Skeletal muscle cell (primary cell): Measurements from ENCODE around the gene RANGAP1.

Experiments used
- DNase-seq: peaks from one replicate; pipeline ENCODE4 v3.0.0-alpha.2; 2010; ENCODE audit warnings: low read depth
- H3K4me3 ChIP-seq: 2 replicates; pipeline ENCODE4 v1.5.1; 2011; ENCODE audit warnings: low read depth, mild to moderate bottlenecking, control low read depth, low read length, moderate library complexity

The RANGAP1 gene

DNA sequence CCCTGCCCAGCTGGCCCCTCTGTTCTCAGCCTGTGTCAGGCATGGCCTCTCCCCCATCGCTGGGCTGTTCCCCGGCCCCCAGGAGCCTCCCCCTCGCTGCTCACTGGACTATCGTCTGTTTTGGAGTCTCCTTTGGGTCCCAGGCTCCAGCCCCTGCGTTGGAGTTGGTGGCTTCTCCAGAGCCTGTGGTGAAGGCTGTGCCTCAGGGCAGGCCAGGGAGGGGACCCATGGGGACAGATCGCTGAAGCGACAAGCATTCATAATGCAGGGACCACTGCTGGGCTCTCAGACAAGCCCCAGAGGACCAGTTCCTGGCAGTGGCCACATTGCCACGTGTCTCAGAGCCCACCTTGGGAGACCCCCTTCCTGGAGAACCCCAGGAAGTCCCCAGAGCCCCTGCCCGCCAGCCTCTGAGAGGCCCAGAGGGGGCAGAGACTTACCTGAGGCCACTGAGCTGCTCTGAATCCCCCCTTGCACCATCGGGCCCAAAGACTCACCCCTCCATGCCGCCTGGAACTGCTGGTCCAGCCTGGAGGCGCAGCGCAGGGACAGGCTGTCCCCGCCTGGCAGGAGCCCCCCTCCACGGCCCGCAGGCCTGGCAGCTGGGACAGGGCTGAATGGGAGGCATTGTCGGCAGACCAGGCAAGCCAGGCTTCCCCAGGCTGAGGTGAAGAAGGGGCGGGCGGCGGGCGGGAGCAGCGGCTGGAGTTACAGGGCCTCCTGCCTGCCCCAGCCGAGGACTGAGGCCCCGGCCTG is 45.4 kb downstream of the RANGAP1 start, which contains the start of gene CHADL:
Gene CHADL, minus strand, starts transcription at position 555 of the 756 bp plus-strand sequence. Its CDS starts 50 bp downstream, at position 505.
- no peak for DNase-seq
- no peak within 1 kb of the TSS for H3K4me3 ChIP-seq

- H3K4me3 ChIP-seq, result no peak overlapping the region
- no peak for DNase-seq
Observed at GRCh38 chr22:41239443-41240128, 46.4 kb downstream of the RANGAP1 start.

DNA sequence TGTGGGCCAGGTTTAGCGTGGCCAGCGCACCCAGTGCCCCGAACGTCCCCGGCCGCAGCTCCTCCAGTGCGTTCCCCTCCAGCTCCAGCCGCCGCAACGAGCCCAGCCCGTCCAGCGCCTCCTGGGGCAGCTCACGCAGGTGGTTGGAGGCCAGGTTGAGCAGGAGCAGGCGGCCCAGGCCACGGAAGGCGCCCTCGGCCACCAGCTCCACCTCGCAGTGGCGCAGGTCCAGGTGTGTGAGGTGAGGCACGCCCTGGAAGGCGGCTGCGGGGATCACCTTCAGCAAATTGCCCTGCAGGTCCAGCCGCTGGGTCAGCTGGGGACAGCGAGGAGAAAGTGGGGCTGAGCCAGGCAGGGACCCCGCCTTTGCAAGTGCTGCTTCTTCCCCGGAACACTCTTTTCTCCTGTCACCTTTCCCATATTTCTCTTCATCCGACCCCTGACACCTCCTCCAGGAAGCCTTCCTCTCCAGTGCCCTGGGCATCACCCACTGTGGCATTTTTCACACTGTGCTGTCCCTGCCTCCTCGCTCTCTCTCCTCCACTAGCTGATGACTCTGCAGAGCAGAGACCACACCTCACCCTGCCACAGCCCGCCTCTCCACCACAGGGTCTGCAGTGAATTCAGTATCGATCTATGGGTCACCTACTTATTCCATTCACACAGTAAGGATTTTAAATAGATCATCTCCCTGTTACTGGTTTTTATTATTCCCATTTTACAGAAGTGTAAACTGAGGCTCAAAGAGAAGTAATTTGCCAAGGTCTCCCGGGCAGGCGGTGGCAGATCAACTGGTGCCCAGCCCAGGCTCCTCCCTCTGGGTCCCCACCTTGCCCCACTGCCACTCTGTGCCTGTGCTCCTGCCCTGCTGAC is 47.2 kb downstream of the RANGAP1 start:
- DNase-seq, result no peak
- H3K4me3 ChIP-seq, result peak overlapping the region; percentile 41

- peak overlapping the region; percentile 41 for H3K4me3 ChIP-seq
- no peak for DNase-seq
Observed at GRCh38 chr22:41237707-41238569, 48.0 kb downstream of the RANGAP1 start.

DNA sequence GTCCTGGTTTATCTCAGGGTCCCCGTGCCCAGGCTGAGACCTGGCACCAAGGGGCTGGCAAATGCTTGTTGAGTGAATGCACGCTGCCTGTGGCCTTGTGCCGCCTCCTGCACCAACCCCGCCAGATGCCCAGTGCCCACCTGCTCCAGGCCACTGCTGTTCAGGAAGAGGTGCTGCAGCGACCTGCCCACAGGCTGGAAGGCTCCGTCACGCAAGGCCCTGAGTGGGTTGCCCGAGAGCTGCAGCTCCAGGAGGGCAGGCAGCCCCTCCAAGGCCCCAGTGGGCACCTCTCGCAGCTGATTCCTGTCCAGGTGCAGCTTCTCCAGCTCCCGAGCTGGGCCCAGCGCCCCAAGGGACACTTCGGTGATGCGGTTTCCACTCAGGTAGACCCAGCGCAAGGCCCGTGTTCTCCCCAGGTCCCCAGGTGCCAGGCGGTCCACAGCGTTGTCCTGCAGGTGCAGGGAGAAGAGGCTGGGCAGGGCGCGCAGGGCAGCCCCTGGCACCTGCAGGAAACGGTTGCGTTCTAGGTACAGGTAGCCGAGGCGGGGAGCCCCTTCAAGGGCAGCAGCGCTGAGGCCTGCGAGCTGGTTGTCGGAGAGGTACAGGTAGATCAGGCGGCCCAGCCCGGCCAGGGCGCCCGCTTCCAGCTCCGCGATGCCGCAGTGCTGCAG is 48.8 kb downstream of the RANGAP1 start:
- H3K4me3 ChIP-seq, result peak overlapping the region; percentile 41
- DNase-seq, result no peak

DNA sequence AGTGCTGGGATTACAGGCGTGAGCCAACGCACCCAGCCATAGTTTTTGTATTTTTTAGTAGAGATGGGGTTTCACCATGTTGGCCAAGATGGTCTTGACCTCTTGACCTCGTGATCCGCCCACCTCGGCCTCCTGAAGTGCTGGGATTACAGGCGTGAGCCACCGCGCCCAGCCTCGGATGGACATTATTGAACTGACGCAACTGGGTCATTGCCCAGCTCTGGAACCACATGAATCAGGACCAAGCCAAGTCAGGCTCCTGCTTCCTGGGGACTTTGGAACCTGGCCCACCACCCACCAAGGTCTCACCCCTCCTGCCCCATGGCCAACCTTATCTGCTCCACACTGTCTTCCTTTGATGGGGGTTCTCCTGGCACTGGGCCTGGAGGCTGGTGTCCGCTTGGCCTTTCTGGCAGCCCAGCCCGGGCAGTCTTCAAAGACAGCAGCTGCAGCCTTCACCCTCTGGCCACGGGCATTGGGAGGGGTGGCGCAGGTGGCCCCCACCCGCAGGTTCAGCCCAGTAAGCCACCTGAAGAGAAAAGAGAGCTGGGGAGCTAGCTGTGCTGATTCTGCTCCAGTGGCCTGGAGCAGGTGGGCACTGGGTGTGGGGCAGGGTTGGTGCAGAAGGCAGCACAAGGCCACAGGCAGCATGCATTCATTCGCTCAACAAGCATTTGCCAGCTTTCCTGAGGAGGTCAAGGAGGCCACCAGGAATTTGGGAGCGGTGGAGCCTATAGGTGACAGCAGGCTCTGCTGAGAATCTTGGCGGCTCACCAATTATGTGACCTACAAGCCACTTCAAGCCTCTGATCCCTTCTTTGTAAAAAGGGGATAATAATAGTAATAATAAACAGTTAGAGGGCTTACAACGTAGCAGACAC is 50.9 kb downstream of the RANGAP1 start:
- no peak overlapping the region for H3K4me3 ChIP-seq
- no peak for DNase-seq

DNA sequence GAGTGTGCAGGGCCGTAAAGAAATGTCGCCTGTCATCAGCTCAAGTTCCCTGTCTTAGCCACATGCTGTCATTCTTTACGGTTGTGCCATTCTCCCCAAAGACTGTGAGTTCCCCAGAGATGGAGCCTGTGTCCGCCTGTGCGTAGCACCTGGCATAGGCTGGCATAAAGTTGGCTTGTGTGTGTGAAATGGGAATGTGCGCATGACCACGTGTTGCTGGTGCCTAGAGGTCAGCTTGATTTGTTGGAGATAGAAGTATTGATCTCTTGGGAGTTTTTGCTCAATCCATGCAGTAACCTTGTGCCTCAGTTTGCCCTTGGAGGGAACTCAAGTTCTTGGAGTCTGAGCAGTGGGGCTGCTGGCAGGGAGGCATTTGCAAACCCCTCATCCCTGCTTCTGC is 54.6 kb downstream of the RANGAP1 start:
- no peak for DNase-seq
- H3K4me3 ChIP-seq, result no peak overlapping the region

DNA sequence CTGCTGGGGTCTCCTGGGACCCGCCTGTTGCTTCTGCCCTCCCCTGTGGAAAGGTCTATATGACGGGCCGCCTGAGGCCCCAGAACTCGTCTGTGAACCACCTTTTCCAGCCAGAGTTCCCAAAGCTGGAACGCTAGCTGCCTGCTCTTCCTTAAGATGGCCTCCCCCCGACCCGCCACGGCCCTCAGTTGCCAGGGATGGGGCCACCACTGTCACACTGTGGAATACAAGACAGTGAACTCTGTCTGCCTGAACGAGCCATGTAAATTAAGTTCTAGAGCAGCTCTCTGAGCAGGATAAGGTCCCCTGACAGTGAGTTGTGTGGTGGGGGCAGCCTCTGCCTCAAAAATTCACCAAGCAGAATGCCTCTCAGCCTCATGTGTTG is 55.6 kb downstream of the RANGAP1 start:
- H3K4me3 ChIP-seq, result no peak overlapping the region

DNA sequence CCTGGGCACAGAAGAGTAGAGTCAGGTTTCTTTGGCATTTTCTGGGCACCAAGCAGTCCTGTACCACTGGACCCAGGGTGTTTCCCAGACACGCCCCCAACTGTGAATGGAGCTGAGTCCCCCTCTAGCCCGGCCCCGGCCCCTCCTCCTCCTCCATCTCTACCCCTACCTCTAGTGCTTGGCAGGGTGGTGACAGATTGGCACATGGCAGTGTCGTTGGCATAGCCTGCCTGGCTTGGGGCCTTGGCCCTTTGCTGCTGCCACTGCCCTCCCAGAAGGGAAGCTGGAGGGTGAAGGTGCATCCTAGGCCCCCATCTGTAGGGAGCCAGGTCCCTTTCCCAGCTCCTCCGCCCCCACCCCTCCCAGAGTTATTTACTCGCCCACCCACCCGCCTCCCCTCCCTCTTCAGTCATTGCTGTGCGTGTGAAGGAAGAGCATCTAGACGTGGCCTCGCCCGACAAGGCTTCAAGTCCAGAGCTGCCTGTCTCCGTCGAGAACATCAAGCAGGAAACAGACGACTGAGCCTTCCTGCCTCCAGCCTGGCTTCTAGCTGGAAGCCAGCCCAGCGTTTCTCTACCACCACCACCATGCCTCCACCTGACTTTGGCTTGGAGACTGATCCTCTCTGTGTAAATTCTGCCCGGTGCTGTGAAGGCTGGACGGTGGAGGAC is 56.1 kb downstream of the RANGAP1 start:
- DNase-seq, result no peak
- no peak overlapping the region for H3K4me3 ChIP-seq

More for the DNA sequence above, 55.6 kb downstream of the RANGAP1 start:
- DNase-seq, result no peak

DNA sequence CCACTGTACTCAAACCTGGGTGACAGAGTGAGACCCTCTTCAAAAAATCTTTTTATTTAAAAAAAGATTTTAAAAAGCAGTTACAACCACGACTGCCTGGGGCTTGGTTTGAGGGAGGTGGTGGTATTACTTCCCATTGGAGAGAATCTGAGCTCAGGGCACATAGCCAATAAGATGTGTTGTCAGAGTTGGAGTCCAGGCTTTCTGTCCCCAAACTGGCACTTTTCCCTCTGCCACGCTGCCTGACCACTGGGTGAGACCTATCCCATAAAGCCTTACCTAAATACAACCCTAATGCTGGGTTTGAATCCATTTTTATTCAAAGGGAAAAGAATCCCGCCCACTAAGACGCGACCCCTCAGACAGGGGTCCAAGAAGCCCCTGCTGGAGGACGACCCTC is 56.8 kb downstream of the RANGAP1 start:
- DNase-seq, result no peak
- H3K4me3 ChIP-seq, result no peak overlapping the region

- DNase-seq, result no peak
- no peak overlapping the region for H3K4me3 ChIP-seq
Observed at GRCh38 chr22:41226723-41227655, 59.0 kb downstream of the RANGAP1 start.

DNA sequence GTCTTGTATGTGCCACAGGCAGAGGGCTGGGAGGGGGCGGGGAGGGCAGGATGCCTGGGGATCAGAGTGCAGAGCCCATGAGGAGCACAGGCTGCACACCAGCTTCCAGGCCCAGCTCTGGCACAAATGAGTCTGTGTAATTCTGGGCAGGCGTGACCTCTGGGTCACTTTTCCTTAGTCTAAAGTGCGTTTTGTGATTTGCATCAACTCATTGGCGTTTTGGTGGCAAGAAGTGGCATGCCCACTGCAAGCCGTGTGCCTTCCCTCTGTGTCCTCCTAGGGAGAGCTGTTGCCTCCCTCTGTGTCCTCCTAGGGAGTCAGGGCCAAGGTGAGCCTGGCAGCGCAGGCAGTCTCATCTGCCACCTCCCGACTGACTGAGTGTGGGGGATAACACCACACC is 62.5 kb downstream of the RANGAP1 start:
- DNase-seq, result no peak
- H3K4me3 ChIP-seq, result no peak overlapping the region

- DNase-seq, result no peak
- no peak overlapping the region for H3K4me3 ChIP-seq
Observed at GRCh38 chr22:41222846-41223507, 63.0 kb downstream of the RANGAP1 start.

DNA sequence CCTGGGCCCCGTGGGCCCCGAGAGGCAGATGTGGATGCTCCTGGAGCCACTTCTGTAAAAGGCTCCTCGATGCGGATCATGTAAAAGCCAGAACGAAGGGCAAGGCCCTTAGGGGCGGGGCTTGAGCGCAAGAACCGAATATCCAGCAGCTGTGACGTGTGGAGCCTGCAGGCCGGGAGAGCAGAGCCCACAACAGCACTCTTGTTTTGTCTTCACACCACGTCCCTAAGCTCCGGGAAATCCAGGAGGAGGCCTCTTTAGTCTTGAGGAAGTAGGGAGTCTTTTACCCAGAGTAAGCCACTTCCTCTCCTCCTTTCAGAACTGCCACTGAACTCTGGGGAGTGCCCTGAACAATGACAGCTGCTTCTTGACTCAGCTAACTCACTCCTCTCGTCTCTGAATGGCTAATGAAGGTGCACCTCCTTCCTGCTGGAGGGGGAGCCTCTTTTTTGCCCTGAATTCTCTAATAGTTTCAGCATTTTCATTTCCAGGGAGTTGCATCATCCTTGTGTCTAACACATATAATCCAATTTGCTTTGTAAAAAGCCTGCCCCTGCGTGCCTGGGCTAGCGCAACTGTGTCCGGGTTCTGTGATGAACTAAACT is 68.3 kb downstream of the RANGAP1 start:
- peak; percentile 57 for DNase-seq
- H3K4me3 ChIP-seq, result peak overlapping the region; percentile 21

DNA sequence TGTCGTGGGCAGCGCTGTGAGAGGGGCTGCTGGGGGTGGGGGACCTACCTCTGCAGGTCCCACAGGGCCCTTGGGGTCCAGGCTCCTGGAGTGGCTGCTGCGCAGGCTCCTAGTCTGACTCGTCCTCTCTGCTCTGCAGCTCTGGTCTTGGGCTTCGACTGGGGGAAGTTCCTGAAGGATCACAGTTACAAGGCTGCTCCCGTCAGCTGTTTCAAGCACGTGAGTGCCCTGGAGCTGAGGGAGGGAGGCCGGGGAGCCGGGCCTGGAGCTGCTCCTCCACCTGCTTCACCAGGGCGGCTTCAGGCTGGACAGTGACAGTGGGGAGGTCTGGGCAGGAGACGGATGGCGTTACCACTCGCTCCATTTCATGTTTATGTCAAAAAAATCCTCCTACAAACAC is 69.0 kb downstream of the RANGAP1 start:
- no peak for DNase-seq
- peak overlapping the region; percentile 21 for H3K4me3 ChIP-seq
